Hepatocyte (in vitro differentiated cells): Measurements from ENCODE around the gene LRRC49. TPM values are rescaled to one million over a fixed set of nuclear protein-coding genes. Genes with fewer than 3 reads are reported as not detected.

Source experiments
- DNase-seq: peaks from one replicate; pipeline ENCODE4 v3.0.0-alpha.2; 2016; ENCODE audit warnings: low spot score
- H2AFZ ChIP-seq: fragments of 200-600 bp; sonication (generic); 2 replicates; pipeline ENCODE4 v1.6.0; 2016; ENCODE audit warnings: antibody characterized with exemption, mild to moderate bottlenecking
- H3K27ac ChIP-seq: fragments of 200-600 bp; sonication (generic); 2 replicates; pipeline ENCODE4 v1.5.1; 2016; ENCODE audit warnings: mild to moderate bottlenecking
- H3K27me3 ChIP-seq: fragments of 200-600 bp; sonication (generic); 2 replicates; pipeline ENCODE4 v1.6.1; 2016
- H3K36me3 ChIP-seq: fragments of 200-600 bp; sonication (generic); replicated peaks from 2 replicates; pipeline ENCODE4 v1.5.1; 2016; ENCODE audit warnings: low read depth; ENCODE audit not compliant: insufficient read depth
- H3K4me1 ChIP-seq: fragments of 200-600 bp; sonication (generic); 2 replicates; pipeline ENCODE4 v1.5.1; 2016; ENCODE audit warnings: mild to moderate bottlenecking, moderate library complexity; ENCODE audit not compliant: insufficient read depth
- H3K4me2 ChIP-seq: fragments of 200-600 bp; sonication (generic); 2 replicates; pipeline ENCODE4 v1.6.0; 2016
- H3K4me3 ChIP-seq: fragments of 200-600 bp; sonication (generic); 2 replicates; pipeline ENCODE4 v1.5.1; 2016; ENCODE audit warnings: mild to moderate bottlenecking
- H3K79me2 ChIP-seq: fragments of 200-600 bp; sonication (generic); 2 replicates; pipeline ENCODE4 v1.6.0; 2017; ENCODE audit warnings: mild to moderate bottlenecking
- H3K9me2 ChIP-seq: fragments of 200-600 bp; sonication (generic); replicated peaks from 2 replicates; pipeline ENCODE4 v1.6.0; 2017; ENCODE audit warnings: mild to moderate bottlenecking; ENCODE audit not compliant: insufficient read depth
- H3K9me3 ChIP-seq: fragments of 200-600 bp; sonication (generic); 2 replicates; pipeline ENCODE4 v1.5.1; 2016; ENCODE audit warnings: low read depth, mild to moderate bottlenecking
- H4K20me1 ChIP-seq: fragments of 200-600 bp; sonication (generic); 2 replicates; pipeline ENCODE4 v1.6.0; 2016; ENCODE audit warnings: mild to moderate bottlenecking; ENCODE audit not compliant: insufficient read depth, poor library complexity, severe bottlenecking
- CTCF ChIP-seq: fragments of 200-600 bp; sonication (generic); IDR thresholded peaks from 2 replicates; pipeline ENCODE4 v1.5.1; 2016; ENCODE audit warnings: antibody characterized with exemption, mild to moderate bottlenecking; ENCODE audit not compliant: poor library complexity
- EZH2 ChIP-seq: fragments of 200-600 bp; sonication (generic); IDR thresholded peaks from 2 replicates; pipeline ENCODE4 v1.6.1; 2016; ENCODE audit warnings: antibody characterized with exemption, mild to moderate bottlenecking, borderline replicate concordance
- EZH2phosphoT487 ChIP-seq: fragments of 200-600 bp; sonication (generic); IDR thresholded peaks from one replicate; pipeline ENCODE4 v1.6.1; 2018; ENCODE audit warnings: antibody characterized with exemption, mild to moderate bottlenecking, low read depth, moderate library complexity; ENCODE audit not compliant: unreplicated experiment, severe bottlenecking
- WGBS: methylation state at CpG from one replicate; pipeline ENCODE4 v1.1.6; 2016; ENCODE audit warnings: low lambda C conversion rate; ENCODE audit errors: missing lambda C conversion rate; 5-methylcytosine and 5-hydroxymethylcytosine counted together
- polyA plus RNA-seq: library from polyadenylated mRNA; unstranded; fragments of >200 nt; fragmentation: Nextera tagmentation; extraction: Ambion mirVana; gene quantifications from 2 replicates; pipeline ENCODE4 v1.2.1, GENCODE V29; 2016
- total RNA-seq: library from RNA; depleted of rRNA; stranded (reverse); fragments of >200 nt; gene quantifications from 2 replicates; pipeline ENCODE4 v1.2.3, GENCODE V29; 2014

Gene LRRC49
- total and polyA plus RNA-seq, 2 experiments from 2014 or later: 1.4 to 11.6 TPM

GRCh38 chr15:71089801-71090200 lies 197.2 kb downstream of the LRRC49 start:
- Histone ChIP-seq H3K4me1 (peaks cover 2% of the 10 kb centered on the region), H3K36me3 (no peaks in the 10 kb centered on the region), H3K9me3 (no peaks in the 10 kb centered on the region), H2AFZ (no peak overlapping the region), H4K20me1 (no peaks in the 10 kb centered on the region), H3K27ac (no peak overlapping the region), H3K27me3 (no peaks in the 10 kb centered on the region), H3K4me3 (no peak overlapping the region), H3K9me2 (no peaks in the 10 kb centered on the region), H3K79me2 (no peaks in the 10 kb centered on the region), H3K4me2 (no peak overlapping the region)
- no peak for DNase-seq
- WGBS: 76% methylated on average over 1 of the region's 1 CpG
- no peak for TF ChIP-seq EZH2
- TF ChIP-seq CTCF: no peak
- no peak for TF ChIP-seq EZH2phosphoT487

GRCh38 chr15:71091601-71092000 lies 199.0 kb downstream of the LRRC49 start:
- no peaks in the 10 kb centered on the region for H3K27me3 ChIP-seq
- no peak overlapping the region for H2AFZ ChIP-seq
- no peak overlapping the region for H3K4me3 ChIP-seq
- no peaks in the 10 kb centered on the region for H3K79me2 ChIP-seq
- H4K20me1 ChIP-seq: no peaks in the 10 kb centered on the region
- H3K4me1 ChIP-seq: peaks cover 2% of the 10 kb centered on the region
- H3K27ac ChIP-seq: no peak overlapping the region
- no peaks in the 10 kb centered on the region for H3K36me3 ChIP-seq
- DNase-seq: no peak
- H3K9me3 ChIP-seq: no peaks in the 10 kb centered on the region
- no peaks in the 10 kb centered on the region for H3K9me2 ChIP-seq
- H3K4me2 ChIP-seq: no peak overlapping the region
- WGBS: 67% methylated on average over 1 of the region's 1 CpG
- TF ChIP-seq EZH2: no peak
- no peak for TF ChIP-seq EZH2phosphoT487
- no peak for TF ChIP-seq CTCF

- Histone ChIP-seq H2AFZ (no peak overlapping the region), H3K9me2 (no peaks in the 10 kb centered on the region), H3K36me3 (no peaks in the 10 kb centered on the region), H3K79me2 (no peaks in the 10 kb centered on the region), H3K4me3 (no peak overlapping the region), H3K4me2 (no peak overlapping the region), H3K27ac (no peak overlapping the region), H3K9me3 (no peaks in the 10 kb centered on the region), H4K20me1 (no peaks in the 10 kb centered on the region), H3K27me3 (no peaks in the 10 kb centered on the region), H3K4me1 (peaks cover 2% of the 10 kb centered on the region)
- DNase-seq: no peak
- 88% methylated on average over 7 of the region's 7 CpGs for WGBS
- no peak for TF ChIP-seq EZH2
- no peak for TF ChIP-seq CTCF
- TF ChIP-seq EZH2phosphoT487: no peak
Measured at GRCh38 chr15:71092056-71092600, 199.5 kb downstream of the LRRC49 start.
